HepG2 (cell line): Measurements from ENCODE around the gene ITGAV. TPM values are rescaled to one million over a fixed set of nuclear protein-coding genes. Genes with fewer than 3 reads are reported as not detected.

Experiments used
- BORCS8-MEF2B ChIP-seq: sonication (generic); formaldehyde crosslinking; IDR thresholded peaks from 2 replicates; pipeline ENCODE4 v1.8.0; 2022; ENCODE audit warnings: mild to moderate bottlenecking, missing genetic modification reagents
- DNMT1 ChIP-seq: sonication (generic); formaldehyde crosslinking; IDR thresholded peaks from 2 replicates; pipeline ENCODE4 v1.5.1; 2020; ENCODE audit warnings: mild to moderate bottlenecking, missing genetic modification reagents
- KAT2B ChIP-seq: fragments of 150-350 bp; IDR thresholded peaks from 2 replicates; pipeline ENCODE4 v1.6.1; 2014; ENCODE audit warnings: low read depth, low read length, borderline replicate concordance
- NCOA2 ChIP-seq: sonication (generic); formaldehyde crosslinking; IDR thresholded peaks from 2 replicates; pipeline ENCODE4 v1.8.0; 2022; ENCODE audit warnings: inconsistent platforms
- SRF ChIP-seq: IDR thresholded peaks from 2 replicates; pipeline ENCODE4 v1.6.1; 2011; ENCODE audit warnings: mild to moderate bottlenecking, low read depth, low read length, moderate library complexity
- TSC22D2 ChIP-seq: sonication (generic); formaldehyde crosslinking; IDR thresholded peaks from 2 replicates; pipeline ENCODE4 v1.5.1; 2020; ENCODE audit warnings: missing genetic modification reagents, mild to moderate bottlenecking, borderline replicate concordance
- ZNF589 ChIP-seq: sonication (generic); formaldehyde crosslinking; conservative IDR thresholded peaks from 2 replicates; pipeline ENCODE4 v1.8.0; 2022; ENCODE audit warnings: mild to moderate bottlenecking, moderate library complexity, missing genetic modification reagents
- polyA plus RNA-seq, 8 experiments: library from polyadenylated mRNA; depleted of rRNA in 3 of 8; stranded (reverse) in 7 of 8; unstranded in 1 of 8; fragments of >200 nt; fragmentation: Illumina TruSeq in 4 of 8; extraction: Trizol in 4 of 8; gene quantifications; 2 replicates each; pipeline versions ENCODE4 v1.2.1 to v1.2.3, GENCODE V29; 2011 to 2016; ENCODE audit warnings: low read depth in 4 of 8, missing spikeins in 1 of 8, mixed read lengths in 1 of 8; ENCODE audit not compliant: insufficient read depth in 1 of 8
- total RNA-seq, 5 experiments: library from RNA; depleted of rRNA; stranded (reverse); fragments of >200 nt; fragmentation: Illumina TruSeq; extraction: Trizol; gene quantifications; 2 replicates each; pipeline ENCODE4 v1.2.3, GENCODE V29; 2016; ENCODE audit warnings: low read depth in 1 of 5
- TF ChIP-seq, protein P1 (sequence below): sonication (generic); formaldehyde crosslinking; IDR thresholded peaks from 2 replicates; pipeline ENCODE4 v1.4.0; 2020; ENCODE audit warnings: missing genetic modification reagents
- TF ChIP-seq, protein P2 (sequence below), 2 experiments: sonication (generic) in 1 of 2; formaldehyde crosslinking in 1 of 2; IDR thresholded peaks; 2 replicates each; pipeline versions ENCODE4 v1.4.0 to v1.6.1; 2018 to 2020; ENCODE audit warnings: missing genetic modification reagents in 2 of 2, borderline replicate concordance in 1 of 2, low read depth in 1 of 2, mild to moderate bottlenecking in 1 of 2, missing biosample characterization in 1 of 2
- TF ChIP-seq, protein P3 (sequence below): IDR thresholded peaks from 2 replicates; pipeline ENCODE4 v1.6.1; 2016; ENCODE audit warnings: mild to moderate bottlenecking, missing biosample characterization, missing genetic modification reagents
- TF ChIP-seq, protein P4 (sequence below): sonication (generic); formaldehyde crosslinking; IDR thresholded peaks from 2 replicates; pipeline ENCODE4 v1.4.0; 2020; ENCODE audit warnings: mild to moderate bottlenecking, missing genetic modification reagents
- TF ChIP-seq, protein P5 (sequence below): sonication (generic); formaldehyde crosslinking; IDR thresholded peaks from 2 replicates; pipeline ENCODE4 v1.8.0; 2022; ENCODE audit warnings: mild to moderate bottlenecking, missing genetic modification reagents
- TF ChIP-seq, protein P6 (sequence below): sonication (generic); formaldehyde crosslinking; IDR thresholded peaks from 2 replicates; pipeline ENCODE4 v1.5.0; 2020; ENCODE audit warnings: missing genetic modification reagents
- TF ChIP-seq, protein P7 (sequence below): sonication (generic); formaldehyde crosslinking; IDR thresholded peaks from 2 replicates; pipeline ENCODE4 v1.5.0; 2020; ENCODE audit warnings: missing genetic modification reagents

The ITGAV gene
- total and polyA plus RNA-seq, 2 of the 13 experiments (the other 11 are each of a cell fraction or from before 2014, with no cell fraction given), result 59.1 to 60.4 TPM

DNA sequence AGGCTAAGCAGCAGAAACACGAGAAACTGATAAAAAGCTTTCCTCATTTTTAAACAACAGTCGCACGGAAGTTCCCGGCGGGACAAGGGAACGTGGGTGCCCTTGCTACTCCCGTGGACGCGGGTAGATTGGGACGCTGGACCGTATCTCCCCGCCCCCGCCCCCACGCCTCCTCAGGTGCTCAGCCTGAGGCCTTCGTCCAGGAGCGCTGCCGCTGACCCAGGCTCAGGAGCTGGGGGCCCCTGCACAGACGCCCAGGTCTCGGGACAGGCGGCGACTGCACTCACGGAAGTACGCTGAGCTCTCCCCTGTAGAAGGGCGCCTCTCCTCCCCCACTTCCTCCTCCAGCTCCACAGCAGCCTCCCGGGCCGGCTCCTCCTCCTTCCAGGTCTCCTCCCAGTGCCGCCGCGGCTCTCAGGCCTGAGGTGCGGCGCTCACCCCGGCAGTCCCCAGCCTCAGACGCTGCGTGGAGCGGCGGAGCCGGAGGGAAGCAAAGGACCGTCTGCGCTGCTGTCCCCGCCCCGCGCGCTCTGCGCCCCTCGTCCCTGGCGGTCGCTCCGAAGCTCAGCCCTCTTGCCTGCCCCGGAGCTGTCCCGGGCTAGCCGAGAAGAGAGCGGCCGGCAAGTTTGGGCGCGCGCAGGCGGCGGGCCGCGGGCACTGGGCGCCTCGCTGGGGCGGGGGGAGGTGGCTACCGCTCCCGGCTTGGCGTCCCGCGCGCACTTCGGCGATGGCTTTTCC lies at the start of gene ITGAV (continued):
- TF ChIP-seq, protein P1, sequence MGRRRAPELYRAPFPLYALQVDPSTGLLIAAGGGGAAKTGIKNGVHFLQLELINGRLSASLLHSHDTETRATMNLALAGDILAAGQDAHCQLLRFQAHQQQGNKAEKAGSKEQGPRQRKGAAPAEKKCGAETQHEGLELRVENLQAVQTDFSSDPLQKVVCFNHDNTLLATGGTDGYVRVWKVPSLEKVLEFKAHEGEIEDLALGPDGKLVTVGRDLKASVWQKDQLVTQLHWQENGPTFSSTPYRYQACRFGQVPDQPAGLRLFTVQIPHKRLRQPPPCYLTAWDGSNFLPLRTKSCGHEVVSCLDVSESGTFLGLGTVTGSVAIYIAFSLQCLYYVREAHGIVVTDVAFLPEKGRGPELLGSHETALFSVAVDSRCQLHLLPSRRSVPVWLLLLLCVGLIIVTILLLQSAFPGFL, result no peak
- TF ChIP-seq, protein P2, sequence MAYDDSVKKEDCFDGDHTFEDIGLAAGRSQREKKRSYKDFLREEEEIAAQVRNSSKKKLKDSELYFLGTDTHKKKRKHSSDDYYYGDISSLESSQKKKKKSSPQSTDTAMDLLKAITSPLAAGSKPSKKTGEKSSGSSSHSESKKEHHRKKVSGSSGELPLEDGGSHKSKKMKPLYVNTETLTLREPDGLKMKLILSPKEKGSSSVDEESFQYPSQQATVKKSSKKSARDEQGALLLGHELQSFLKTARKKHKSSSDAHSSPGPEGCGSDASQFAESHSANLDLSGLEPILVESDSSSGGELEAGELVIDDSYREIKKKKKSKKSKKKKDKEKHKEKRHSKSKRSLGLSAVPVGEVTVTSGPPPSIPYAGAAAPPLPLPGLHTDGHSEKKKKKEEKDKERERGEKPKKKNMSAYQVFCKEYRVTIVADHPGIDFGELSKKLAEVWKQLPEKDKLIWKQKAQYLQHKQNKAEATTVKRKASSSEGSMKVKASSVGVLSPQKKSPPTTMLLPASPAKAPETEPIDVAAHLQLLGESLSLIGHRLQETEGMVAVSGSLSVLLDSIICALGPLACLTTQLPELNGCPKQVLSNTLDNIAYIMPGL (CRISPR knock-in tag; IDR thresholded peaks at IDR 0.05; ENCODE audit: borderline replicate concordance in 1 of 2, low read depth in 1 of 2), result peak; percentile 91 to 98
- TF ChIP-seq BORCS8-MEF2B (CRISPR knock-in tag) (peak; percentile 92), KAT2B (no peak), NCOA2 (CRISPR knock-in tag) (peak; percentile 42; the same call in 1 of the 2 replicates), TSC22D2 (CRISPR knock-in tag) (peak; percentile 64; the same call in 1 of the 2 replicates), ZNF589 (CRISPR knock-in tag) (no peak; the same call in 1 of the 2 replicates), DNMT1 (CRISPR knock-in tag) (no peak; the same call in 1 of the 2 replicates), SRF (no peak)
- TF ChIP-seq, protein P3, sequence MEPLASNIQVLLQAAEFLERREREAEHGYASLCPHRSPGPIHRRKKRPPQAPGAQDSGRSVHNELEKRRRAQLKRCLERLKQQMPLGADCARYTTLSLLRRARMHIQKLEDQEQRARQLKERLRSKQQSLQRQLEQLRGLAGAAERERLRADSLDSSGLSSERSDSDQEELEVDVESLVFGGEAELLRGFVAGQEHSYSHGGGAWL (CRISPR knock-in tag), result peak; percentile 85
- TF ChIP-seq, protein P4, sequence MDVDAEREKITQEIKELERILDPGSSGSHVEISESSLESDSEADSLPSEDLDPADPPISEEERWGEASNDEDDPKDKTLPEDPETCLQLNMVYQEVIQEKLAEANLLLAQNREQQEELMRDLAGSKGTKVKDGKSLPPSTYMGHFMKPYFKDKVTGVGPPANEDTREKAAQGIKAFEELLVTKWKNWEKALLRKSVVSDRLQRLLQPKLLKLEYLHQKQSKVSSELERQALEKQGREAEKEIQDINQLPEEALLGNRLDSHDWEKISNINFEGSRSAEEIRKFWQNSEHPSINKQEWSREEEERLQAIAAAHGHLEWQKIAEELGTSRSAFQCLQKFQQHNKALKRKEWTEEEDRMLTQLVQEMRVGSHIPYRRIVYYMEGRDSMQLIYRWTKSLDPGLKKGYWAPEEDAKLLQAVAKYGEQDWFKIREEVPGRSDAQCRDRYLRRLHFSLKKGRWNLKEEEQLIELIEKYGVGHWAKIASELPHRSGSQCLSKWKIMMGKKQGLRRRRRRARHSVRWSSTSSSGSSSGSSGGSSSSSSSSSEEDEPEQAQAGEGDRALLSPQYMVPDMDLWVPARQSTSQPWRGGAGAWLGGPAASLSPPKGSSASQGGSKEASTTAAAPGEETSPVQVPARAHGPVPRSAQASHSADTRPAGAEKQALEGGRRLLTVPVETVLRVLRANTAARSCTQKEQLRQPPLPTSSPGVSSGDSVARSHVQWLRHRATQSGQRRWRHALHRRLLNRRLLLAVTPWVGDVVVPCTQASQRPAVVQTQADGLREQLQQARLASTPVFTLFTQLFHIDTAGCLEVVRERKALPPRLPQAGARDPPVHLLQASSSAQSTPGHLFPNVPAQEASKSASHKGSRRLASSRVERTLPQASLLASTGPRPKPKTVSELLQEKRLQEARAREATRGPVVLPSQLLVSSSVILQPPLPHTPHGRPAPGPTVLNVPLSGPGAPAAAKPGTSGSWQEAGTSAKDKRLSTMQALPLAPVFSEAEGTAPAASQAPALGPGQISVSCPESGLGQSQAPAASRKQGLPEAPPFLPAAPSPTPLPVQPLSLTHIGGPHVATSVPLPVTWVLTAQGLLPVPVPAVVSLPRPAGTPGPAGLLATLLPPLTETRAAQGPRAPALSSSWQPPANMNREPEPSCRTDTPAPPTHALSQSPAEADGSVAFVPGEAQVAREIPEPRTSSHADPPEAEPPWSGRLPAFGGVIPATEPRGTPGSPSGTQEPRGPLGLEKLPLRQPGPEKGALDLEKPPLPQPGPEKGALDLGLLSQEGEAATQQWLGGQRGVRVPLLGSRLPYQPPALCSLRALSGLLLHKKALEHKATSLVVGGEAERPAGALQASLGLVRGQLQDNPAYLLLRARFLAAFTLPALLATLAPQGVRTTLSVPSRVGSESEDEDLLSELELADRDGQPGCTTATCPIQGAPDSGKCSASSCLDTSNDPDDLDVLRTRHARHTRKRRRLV, result peak; percentile 70; the same call in 1 of the 2 replicates
- TF ChIP-seq, protein P5, sequence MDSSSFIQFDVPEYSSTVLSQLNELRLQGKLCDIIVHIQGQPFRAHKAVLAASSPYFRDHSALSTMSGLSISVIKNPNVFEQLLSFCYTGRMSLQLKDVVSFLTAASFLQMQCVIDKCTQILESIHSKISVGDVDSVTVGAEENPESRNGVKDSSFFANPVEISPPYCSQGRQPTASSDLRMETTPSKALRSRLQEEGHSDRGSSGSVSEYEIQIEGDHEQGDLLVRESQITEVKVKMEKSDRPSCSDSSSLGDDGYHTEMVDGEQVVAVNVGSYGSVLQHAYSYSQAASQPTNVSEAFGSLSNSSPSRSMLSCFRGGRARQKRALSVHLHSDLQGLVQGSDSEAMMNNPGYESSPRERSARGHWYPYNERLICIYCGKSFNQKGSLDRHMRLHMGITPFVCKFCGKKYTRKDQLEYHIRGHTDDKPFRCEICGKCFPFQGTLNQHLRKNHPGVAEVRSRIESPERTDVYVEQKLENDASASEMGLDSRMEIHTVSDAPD (CRISPR knock-in tag), result peak; percentile 89
- TF ChIP-seq, protein P6, sequence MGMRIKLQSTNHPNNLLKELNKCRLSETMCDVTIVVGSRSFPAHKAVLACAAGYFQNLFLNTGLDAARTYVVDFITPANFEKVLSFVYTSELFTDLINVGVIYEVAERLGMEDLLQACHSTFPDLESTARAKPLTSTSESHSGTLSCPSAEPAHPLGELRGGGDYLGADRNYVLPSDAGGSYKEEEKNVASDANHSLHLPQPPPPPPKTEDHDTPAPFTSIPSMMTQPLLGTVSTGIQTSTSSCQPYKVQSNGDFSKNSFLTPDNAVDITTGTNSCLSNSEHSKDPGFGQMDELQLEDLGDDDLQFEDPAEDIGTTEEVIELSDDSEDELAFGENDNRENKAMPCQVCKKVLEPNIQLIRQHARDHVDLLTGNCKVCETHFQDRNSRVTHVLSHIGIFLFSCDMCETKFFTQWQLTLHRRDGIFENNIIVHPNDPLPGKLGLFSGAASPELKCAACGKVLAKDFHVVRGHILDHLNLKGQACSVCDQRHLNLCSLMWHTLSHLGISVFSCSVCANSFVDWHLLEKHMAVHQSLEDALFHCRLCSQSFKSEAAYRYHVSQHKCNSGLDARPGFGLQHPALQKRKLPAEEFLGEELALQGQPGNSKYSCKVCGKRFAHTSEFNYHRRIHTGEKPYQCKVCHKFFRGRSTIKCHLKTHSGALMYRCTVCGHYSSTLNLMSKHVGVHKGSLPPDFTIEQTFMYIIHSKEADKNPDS (CRISPR knock-in tag), result peak; percentile 56; the same call in 1 of the 2 replicates
- TF ChIP-seq, protein P7, sequence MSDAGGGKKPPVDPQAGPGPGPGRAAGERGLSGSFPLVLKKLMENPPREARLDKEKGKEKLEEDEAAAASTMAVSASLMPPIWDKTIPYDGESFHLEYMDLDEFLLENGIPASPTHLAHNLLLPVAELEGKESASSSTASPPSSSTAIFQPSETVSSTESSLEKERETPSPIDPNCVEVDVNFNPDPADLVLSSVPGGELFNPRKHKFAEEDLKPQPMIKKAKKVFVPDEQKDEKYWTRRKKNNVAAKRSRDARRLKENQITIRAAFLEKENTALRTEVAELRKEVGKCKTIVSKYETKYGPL (CRISPR knock-in tag), result peak; percentile 37; the same call in 1 of the 2 replicates
